ENCODE measurements around the gene ZNF469. TPM values are rescaled to one million over a fixed set of nuclear protein-coding genes. Genes with fewer than 3 reads are reported as not detected.

ZNF469 gene
- total RNA-seq, 4 donors from 2014 or later: 0.96 to 4.8 (median 2.1) TPM

DNA sequence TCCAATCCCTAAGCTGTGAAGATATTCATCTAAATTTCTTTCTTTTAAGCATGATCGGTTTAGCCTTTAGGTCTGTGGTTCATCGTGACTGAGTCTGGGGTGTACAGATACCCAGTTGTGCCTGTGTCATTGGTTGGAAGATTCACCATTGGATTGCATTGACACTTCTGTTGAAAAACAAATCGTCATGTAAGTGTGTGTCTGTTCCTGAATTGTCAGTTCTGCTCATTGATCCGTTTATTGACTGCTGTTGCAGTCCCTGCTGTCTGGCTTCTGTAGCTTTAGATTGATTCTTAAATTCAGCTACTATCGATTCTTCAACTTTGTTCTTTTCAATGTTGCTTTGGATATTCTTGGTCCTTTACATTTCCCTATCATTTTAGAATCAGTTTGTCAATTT, 21.0 kb upstream of the ZNF469 start:
- H3K9me3 ChIP-seq: peaks cover 0 to 20% (median 0%) of the 10 kb centered on the region in 3 donors
- no peak for ATAC-seq
- no peak overlapping the region for H3K27ac ChIP-seq
- H3K4me3 ChIP-seq: no peak overlapping the region
- H3K36me3 ChIP-seq: no peaks in the 10 kb centered on the region
- H3K4me1 ChIP-seq: no peaks in the 10 kb centered on the region
- H3K27me3 ChIP-seq: peaks cover 23% of the 10 kb centered on the region
- TF ChIP-seq, protein P1, sequence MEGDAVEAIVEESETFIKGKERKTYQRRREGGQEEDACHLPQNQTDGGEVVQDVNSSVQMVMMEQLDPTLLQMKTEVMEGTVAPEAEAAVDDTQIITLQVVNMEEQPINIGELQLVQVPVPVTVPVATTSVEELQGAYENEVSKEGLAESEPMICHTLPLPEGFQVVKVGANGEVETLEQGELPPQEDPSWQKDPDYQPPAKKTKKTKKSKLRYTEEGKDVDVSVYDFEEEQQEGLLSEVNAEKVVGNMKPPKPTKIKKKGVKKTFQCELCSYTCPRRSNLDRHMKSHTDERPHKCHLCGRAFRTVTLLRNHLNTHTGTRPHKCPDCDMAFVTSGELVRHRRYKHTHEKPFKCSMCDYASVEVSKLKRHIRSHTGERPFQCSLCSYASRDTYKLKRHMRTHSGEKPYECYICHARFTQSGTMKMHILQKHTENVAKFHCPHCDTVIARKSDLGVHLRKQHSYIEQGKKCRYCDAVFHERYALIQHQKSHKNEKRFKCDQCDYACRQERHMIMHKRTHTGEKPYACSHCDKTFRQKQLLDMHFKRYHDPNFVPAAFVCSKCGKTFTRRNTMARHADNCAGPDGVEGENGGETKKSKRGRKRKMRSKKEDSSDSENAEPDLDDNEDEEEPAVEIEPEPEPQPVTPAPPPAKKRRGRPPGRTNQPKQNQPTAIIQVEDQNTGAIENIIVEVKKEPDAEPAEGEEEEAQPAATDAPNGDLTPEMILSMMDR (IDR thresholded peaks at IDR 0.05): no peak
- TF ChIP-seq POLR2A (IDR thresholded peaks at IDR 0.05) (no peak), EP300 (IDR thresholded peaks at IDR 0.05) (no peak), POLR2AphosphoS5 (IDR thresholded peaks at IDR 0.05) (no peak)
- WGBS, 2 donors (ENCODE audit: low coverage in 1 of 2): 80 to 92% methylated on average over 2 to 5 of the region's 5 CpGs

DNA sequence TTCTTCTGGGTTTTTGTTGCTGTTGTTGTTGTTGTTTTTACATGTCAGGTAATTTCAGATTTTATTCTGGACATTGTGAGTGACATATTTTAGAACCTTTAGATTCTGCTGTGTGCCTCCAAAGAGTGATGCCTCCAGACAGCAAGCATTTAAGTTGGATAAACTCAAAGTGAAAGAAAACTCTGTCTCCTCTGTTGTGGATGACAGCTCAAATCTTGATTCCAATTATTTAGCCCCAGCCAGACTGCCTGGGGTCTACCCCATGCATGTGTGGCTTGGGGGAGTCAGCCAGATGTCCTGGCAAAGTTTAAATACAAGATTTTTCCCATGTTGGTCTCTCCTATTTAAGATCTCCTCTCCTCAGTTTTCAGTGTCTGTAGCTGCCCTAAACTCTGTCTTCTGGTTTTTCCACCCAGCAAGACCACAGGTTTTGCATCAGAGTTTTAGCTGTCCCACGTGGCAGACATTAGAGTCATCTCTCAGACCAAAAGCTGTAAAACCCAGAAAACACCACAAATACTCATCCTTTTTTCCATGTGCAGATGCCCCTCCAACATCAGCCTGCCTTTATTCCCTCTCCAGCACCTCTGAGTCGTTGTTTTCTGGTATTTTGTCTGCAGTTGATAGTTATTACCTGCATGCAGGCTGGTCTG, 19.4 kb upstream of the ZNF469 start:
- H3K4me3 ChIP-seq: no peak overlapping the region
- peaks cover 33% of the 10 kb centered on the region for H3K27me3 ChIP-seq
- H3K27ac ChIP-seq: no peak overlapping the region
- TF ChIP-seq EP300 (IDR thresholded peaks at IDR 0.05) (no peak), POLR2AphosphoS5 (IDR thresholded peaks at IDR 0.05) (no peak)
- TF ChIP-seq, protein P1 (IDR thresholded peaks at IDR 0.05): no peak
- no peak for ATAC-seq
- no peaks in the 10 kb centered on the region for H3K4me1 ChIP-seq
- peaks cover 0 to 20% (median 0%) of the 10 kb centered on the region in 3 donors for H3K9me3 ChIP-seq
- 40 to 62% methylated on average over 2 of the region's 2 CpGs for WGBS, 2 donors (ENCODE audit: low coverage in 1 of 2)
- no peaks in the 10 kb centered on the region for H3K36me3 ChIP-seq

DNA sequence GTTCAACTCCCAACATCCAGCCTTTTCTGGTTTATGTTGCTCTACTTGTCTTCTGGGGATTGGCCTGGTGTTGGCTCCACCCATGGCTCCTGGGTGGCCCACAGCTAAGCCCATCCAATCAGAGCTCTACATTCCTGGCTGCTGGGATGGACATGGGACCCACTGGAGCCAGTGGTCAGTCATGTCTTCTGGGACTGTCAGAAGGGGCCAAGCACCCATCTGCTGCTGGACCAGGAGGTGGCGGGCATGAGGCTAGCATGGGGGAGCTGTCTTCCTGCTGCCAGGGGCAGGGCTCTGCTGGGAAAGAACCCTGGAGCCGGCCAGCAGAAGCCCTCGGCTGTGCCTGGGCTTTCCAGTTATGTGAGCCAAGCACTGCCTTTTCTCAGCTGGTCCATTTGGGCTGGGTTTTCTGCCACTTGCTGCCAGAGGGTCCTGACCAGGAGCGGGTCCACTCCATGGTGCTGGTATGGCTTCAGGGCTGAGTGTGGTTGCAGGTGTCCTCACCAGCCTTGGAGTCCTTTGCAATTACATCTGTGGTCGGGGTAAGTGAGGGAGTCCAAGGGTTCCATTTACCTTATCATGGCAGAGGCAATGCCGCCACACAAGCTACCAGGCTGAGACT, 17.4 kb upstream of the ZNF469 start:
- peaks cover 0 to 20% (median 0%) of the 10 kb centered on the region in 3 donors for H3K9me3 ChIP-seq
- TF ChIP-seq EP300 (IDR thresholded peaks at IDR 0.05): no peak
- no peak for TF ChIP-seq POLR2A (IDR thresholded peaks at IDR 0.05)
- TF ChIP-seq, protein P1 (IDR thresholded peaks at IDR 0.05): no peak
- no peak for TF ChIP-seq POLR2AphosphoS5 (IDR thresholded peaks at IDR 0.05)

DNA sequence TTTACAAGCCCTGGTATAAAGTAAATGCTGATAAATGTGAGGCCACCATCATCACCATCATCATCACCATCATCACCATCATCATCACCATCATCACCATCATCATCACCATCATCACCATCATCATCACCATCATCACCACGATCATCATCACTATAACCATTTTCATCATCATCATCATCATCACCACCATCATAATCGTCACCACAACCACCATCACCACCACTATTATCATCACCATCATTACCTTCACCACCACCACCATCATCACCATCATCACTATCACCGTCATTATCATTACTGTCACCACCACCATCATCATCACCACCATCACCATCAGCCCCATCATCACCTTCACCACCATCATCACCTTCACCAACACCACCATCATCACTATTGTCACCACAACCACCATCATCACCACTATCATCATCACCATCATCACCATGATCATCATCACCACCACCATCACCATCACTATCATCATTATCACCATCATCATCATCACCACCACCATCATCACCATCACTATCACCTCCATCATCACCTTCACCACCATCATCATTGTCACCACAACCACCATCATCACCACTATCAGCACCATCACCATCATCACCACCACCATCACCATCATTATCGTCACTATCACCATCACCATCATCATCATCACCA, 16.6 kb upstream of the ZNF469 start:
- ATAC-seq: no peak
- no peak for TF ChIP-seq POLR2A (IDR thresholded peaks at IDR 0.05)
- TF ChIP-seq POLR2AphosphoS5 (IDR thresholded peaks at IDR 0.05): no peak
- TF ChIP-seq, protein P1 (IDR thresholded peaks at IDR 0.05): no peak
- no peak for TF ChIP-seq EP300 (IDR thresholded peaks at IDR 0.05)
- Histone ChIP-seq H3K4me1 (no peaks in the 10 kb centered on the region), H3K9me3 (peaks cover 0 to 20% (median 0%) of the 10 kb centered on the region in 3 donors), H3K27me3 (peaks cover 32% of the 10 kb centered on the region), H3K4me3 (no peak overlapping the region), H3K36me3 (no peaks in the 10 kb centered on the region), H3K27ac (no peak overlapping the region)
- 63 to 84% methylated on average over 4 of the region's 4 CpGs for WGBS, 2 donors (ENCODE audit: low coverage in 1 of 2)

More for the DNA sequence above, 17.4 kb upstream of the ZNF469 start:
- ATAC-seq: no peak
- H3K4me3 ChIP-seq: no peak overlapping the region
- no peak overlapping the region for H3K27ac ChIP-seq
- no peaks in the 10 kb centered on the region for H3K4me1 ChIP-seq
- H3K27me3 ChIP-seq: peaks cover 32% of the 10 kb centered on the region
- WGBS, 2 donors (ENCODE audit: low coverage in 1 of 2): no CpG with 5 or more reads among the region's 6 CpGs
- no peaks in the 10 kb centered on the region for H3K36me3 ChIP-seq

Data from gastroesophageal sphincter (tissue), 4 donors.